Measurements from ENCODE around the gene LAMB1.
"Not testable (repeated sequence)": the region's sequence is repeated elsewhere in the genome, so short reads cannot be mapped to it uniquely, and the experiment has no call there.

The LAMB1 gene

GRCh38 chr7:107971613-107972012 lies 31.3 kb downstream of the LAMB1 start:
- DNase-seq (ENCODE audit: low read depth) = no peak

DNA sequence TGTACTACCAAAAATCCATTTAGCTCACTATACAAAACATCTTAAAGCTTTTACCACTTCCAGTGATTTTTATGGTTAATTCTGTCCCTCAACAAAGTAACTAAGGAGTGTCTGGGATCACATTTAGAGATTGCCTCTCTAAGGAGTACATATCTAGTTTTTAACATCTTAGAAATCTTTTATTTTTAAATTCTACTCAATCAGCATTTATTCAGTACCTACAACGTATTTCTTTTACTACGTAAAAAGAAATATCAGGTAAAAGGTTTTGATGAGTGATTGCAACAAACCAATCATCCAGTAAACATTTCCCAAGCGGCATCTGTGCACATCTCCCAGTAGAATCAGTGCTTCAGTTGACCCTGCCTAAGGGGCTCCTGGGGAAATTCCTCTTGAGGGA lies 31.9 kb downstream of the LAMB1 start:
- no peak for DNase-seq (ENCODE audit: low read depth)

GRCh38 chr7:107969856-107970255 lies 33.1 kb downstream of the LAMB1 start:
- no peak for DNase-seq (ENCODE audit: low read depth)

DNA sequence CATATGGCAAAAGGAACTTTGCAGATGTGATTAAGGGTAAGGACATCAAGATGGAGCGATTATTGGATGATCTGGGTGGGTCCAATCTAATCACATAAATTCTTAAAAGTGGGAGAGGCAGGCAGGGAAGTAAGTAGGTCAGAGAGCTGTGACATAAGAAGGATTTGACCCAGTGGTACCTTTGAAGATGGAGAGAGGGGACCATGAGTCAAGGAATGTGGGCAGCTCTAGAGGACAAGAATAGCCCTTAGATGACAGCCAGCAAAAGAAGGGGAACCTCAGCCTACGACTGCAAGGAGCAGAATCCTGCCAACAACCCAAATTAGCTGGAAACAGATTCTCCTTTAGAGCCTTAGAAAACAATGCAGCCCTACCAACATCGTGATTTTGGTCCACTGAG lies 34.5 kb downstream of the LAMB1 start:
- no peak for DNase-seq (ENCODE audit: low read depth)

DNA sequence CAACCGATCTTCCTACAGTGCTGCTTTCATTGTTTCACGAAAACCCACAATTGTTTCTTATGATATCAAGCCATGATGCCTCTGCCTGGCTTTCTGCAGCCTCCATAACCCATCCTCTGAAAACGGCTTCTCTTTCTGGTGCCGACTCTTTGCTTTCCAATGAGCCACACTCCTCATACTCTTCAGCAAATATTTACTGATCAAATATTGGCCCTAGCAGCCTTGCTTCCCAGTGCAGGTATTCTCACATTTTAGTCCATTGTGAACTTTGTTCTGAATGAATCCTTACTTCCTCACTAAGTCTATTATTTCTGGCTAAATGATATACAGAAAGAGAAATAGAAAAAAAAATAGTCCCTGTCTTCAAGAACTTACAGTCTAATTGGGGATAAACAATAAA lies 35.5 kb downstream of the LAMB1 start:
- no peak for DNase-seq (ENCODE audit: low read depth)

- DNase-seq (ENCODE audit: low read depth) = no peak
Observed at GRCh38 chr7:107966711-107967110, 36.2 kb downstream of the LAMB1 start.

GRCh38 chr7:107964510-107964909 lies 38.5 kb downstream of the LAMB1 start:
- no peak for DNase-seq (ENCODE audit: low read depth)

DNA sequence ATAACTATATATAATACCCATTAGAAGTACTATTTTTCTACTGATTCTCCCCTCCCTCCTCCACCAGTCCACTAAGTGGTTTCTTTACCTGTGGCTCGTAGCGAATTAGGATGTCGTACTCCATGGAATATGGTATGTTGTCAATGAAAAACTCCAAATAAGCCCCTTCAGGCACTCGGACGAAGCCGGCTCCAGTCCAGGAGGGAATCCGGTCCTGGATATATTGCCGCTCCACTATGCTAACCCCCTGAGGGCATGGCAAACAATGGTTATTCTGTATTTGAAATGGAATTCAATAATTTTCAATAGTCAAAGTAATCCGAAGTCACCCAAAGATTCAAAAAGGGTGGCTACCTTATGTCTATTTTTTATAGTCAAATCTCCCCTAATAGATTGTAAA lies 40.1 kb downstream of the LAMB1 start:
- DNase-seq (ENCODE audit: low read depth) = no peak

DNA sequence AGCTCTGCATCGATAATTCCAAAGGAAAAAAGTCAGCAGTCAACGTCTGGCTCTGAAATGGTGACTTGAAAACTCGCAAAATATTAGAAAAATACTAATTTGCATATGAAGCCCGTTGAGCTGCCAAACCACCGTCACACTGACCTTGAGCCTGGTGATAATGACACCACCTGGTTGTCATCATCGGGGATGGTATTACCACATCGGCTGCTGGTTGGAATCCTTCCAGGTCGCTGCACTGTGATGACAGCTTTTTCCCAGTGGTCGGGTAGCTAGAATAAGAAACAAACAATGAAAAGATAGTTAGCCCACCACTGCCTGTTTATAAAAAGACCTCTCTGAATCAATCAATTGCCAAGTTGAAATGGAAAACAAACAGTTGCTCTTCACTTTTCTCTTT lies 41.6 kb downstream of the LAMB1 start:
- DNase-seq (ENCODE audit: low read depth) = no peak

GRCh38 chr7:107960272-107960671 lies 42.7 kb downstream of the LAMB1 start:
- no peak for DNase-seq (ENCODE audit: low read depth)

DNA sequence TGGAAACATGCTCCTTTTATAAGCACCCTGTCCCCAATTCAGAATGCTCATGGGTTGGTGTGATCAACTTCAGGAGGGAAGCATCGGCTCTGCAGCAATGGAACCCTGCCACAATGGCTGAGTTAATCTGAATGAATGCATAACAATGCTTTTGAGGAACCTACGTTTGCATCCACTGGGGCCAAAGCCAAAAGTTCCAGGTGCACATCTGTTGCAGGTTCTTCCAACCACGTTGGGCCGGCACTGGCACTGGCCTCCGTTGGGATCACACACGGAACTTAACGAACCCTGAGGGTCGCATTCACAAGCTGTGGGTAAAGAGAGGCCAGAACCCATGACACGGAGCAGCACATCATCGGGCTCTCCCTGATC lies 43.4 kb downstream of the LAMB1 start:
- DNase-seq (ENCODE audit: low read depth) = no peak

DNA sequence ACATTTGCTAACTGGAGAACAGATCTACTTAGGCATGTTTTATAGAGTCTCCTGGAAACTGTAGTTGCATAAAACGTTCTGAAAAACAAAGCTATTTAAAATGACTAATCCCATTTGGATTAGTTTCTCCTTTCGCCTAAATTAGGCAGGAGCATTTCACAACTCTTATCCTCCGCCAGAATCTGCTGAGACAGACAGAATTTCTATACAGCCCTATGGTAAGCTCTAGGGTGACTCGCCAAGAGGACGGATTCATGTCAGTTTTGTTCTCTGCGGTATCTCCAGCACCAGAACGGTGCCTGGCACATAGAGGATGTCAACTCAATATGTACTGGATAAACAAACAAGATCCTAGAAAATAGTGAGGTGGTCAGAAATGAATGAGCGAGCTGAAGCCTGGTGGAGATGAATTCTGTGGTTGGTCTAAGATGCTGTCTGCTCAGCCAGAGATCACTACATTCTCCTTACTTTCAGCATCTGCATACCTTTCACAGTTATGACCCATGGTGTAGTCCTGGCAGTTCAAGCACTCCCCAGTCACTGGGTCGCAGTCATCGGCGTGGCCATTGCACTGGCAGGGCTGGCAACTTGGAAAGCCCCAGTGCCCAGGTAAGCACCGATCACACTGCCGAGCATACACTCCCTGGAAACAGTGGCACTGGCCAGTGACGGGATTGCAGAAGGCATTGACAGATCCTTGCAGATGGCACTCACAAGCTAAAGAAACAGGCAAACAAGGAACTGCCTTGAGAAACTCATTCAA lies 44.0 kb downstream of the LAMB1 start:
- no peak for DNase-seq (ENCODE audit: low read depth)

GRCh38 chr7:107957436-107957835 lies 45.5 kb downstream of the LAMB1 start:
- DNase-seq (ENCODE audit: low read depth) = no peak

DNA sequence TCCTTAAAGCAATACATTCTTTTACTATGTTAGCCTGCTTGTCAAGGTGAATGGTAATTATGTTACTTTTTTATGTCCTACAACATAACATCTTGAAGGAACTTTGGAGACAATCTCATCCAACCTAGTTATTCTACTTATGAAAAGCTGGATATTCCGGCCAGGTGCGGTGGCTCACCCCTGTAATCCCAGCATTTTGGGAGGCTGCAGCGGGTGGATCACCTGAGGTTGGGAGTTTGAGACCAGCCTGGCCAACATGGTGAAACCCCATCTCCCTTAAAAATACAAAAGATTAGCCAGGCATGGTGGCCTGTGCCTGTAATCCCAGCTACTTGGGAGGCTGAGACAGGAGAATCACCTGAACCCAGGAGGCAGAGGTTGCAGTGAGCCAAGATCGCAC lies 46.0 kb downstream of the LAMB1 start:
- DNase-seq (ENCODE audit: low read depth) = not testable (repeated sequence)

DNA sequence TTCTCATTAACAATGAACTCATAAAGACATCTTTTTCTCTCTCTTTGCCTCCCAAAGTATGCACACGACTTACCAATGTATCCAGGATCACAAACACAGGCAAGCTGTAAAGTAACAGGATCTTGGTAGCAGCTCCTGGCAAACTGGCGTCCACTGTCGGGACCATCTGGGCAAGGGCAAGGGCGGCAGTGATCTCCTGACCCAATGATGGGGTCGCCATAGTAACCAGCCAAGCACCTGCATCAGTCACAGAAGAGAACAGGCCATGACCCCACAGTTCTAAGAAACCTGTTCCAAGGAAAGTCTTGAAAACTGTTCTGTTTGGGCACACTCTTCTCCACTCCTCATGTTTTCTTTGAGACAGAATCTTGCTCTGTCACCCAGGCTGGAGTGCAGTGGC lies 47.6 kb downstream of the LAMB1 start:
- DNase-seq (ENCODE audit: low read depth) = no peak

- no peak for DNase-seq (ENCODE audit: low read depth)
Observed at GRCh38 chr7:107953924-107954303, 49.0 kb downstream of the LAMB1 start.

GRCh38 chr7:107953265-107953923 lies 49.6 kb downstream of the LAMB1 start:
- no peak for DNase-seq (ENCODE audit: low read depth)

GRCh38 chr7:107951896-107952295 lies 51.1 kb downstream of the LAMB1 start:
- no peak for DNase-seq (ENCODE audit: low read depth)

DNA sequence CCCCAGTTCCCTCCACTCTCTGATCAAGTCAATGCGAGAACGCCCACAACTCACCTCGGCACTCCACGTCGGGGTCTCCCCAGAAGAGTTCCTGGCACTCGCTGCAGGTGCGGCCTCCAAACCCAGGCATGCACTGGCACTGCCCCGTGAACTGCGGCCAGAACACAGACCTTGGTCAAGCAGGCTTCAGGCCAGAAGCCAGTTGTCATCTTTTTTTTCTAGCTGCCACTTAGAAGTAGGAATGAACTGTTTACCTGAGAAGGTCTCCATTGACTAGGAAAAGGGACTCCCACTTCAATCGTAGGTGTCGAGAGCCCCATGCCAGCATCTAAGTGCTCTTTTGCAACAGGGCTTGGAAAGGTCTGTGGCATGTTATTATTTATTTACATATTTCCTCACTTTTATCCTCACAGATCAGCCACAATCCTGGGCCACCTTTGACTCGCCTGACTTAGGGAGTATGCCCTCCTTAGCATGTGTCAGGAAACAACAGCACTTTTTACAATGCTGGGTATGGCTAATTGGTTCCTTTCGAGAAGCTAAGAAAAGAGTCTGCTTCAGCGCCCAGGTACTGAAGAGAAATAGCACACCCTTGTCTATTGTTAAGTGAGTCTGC lies 51.7 kb downstream of the LAMB1 start:
- no peak for DNase-seq (ENCODE audit: low read depth)

DNA sequence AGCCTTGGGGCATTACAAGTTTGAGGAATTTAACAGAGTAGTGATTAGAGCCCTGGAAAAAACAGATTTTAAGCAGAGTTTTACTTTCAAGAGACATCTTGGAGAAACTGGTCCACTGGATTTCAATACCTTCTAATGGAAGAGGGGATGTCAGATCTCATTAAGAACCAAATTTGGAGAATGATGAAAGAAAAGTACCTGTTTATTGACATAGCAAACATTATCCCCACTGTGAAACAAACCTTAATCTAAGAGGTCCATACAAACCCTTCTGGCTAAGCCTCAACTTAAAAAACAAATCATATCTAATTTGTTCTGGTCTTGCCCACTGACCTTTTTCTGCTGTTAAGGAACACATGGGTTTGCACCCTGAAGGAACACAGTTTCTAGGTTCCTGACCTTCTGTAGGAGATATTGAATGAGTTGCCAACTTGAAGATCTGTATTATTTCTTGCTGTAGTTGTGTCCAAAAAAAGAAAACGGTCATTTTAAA lies 53.5 kb downstream of the LAMB1 start:
- DNase-seq (ENCODE audit: low read depth) = no peak

GRCh38 chr7:107948645-107949442 lies 54.1 kb downstream of the LAMB1 start:
- no peak for DNase-seq (ENCODE audit: low read depth)

GRCh38 chr7:107946881-107947280 lies 56.1 kb downstream of the LAMB1 start:
- DNase-seq (ENCODE audit: low read depth) = no peak

DNA sequence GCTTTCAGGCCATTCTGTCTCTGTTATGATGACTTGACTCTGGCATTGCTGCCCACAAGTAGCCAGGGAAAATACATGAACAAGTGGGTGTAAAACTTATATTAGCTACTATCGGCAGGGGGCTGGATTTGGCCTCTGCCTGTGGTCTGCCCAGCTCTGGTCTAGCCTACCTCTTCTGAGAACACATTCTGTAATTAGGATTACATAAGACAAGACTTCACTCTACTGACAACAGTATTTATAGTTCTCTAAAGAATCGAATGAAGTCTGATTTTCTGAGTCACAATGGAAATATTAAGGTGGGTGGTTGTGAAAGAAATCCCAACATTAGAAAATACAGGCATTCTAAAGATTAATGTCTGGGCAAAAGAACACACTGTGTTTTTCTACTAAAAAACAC lies 56.5 kb downstream of the LAMB1 start:
- DNase-seq (ENCODE audit: low read depth) = no peak
